Smooth muscle cell (in vitro differentiated cells): ENCODE measurements around the gene NLRC5. TPM values are rescaled to one million over a fixed set of nuclear protein-coding genes. Genes with fewer than 3 reads are reported as not detected.

Experiments
- DNase-seq: peaks from one replicate; lab custom pipeline; 2025; ENCODE audit not compliant: unreplicated experiment; lab: John Stamatoyannopoulos, UW
- H2AFZ ChIP-seq: fragments of 200-600 bp; sonication (generic); 2 replicates; pipeline ENCODE4 v1.6.0; 2016; ENCODE audit warnings: antibody characterized with exemption, low read depth, mild to moderate bottlenecking
- H3F3A ChIP-seq: fragments of 200-600 bp; sonication (generic); 2 replicates; pipeline ENCODE4 v1.6.0; 2017; ENCODE audit warnings: antibody characterized with exemption, low read depth
- H3K27ac ChIP-seq: fragments of 200-600 bp; sonication (generic); 2 replicates; pipeline ENCODE4 v1.5.1; 2016; ENCODE audit warnings: low read depth, mild to moderate bottlenecking
- H3K27me3 ChIP-seq: fragments of 200-600 bp; sonication (generic); 2 replicates; pipeline ENCODE4 v1.6.1; 2016; ENCODE audit warnings: low read depth, mild to moderate bottlenecking
- H3K36me3 ChIP-seq: fragments of 200-600 bp; sonication (generic); 2 replicates; pipeline ENCODE4 v1.5.1; 2016; ENCODE audit warnings: low read depth
- H3K4me1 ChIP-seq: fragments of 200-600 bp; sonication (generic); 2 replicates; pipeline ENCODE4 v1.5.1; 2016; ENCODE audit warnings: low read depth
- H3K4me2 ChIP-seq: fragments of 200-600 bp; sonication (generic); 2 replicates; pipeline ENCODE4 v1.6.0; 2016; ENCODE audit warnings: mild to moderate bottlenecking
- H3K4me3 ChIP-seq: fragments of 200-600 bp; sonication (generic); 2 replicates; pipeline ENCODE4 v1.5.1; 2016; ENCODE audit warnings: mild to moderate bottlenecking
- H3K79me2 ChIP-seq: fragments of 200-600 bp; sonication (generic); 2 replicates; pipeline ENCODE4 v1.6.0; 2016; ENCODE audit warnings: low read depth, mild to moderate bottlenecking
- H3K9ac ChIP-seq: fragments of 200-600 bp; sonication (generic); 2 replicates; pipeline ENCODE4 v1.6.0; 2016; ENCODE audit warnings: low read depth
- H3K9me3 ChIP-seq: fragments of 200-600 bp; sonication (generic); replicated peaks from 2 replicates; pipeline ENCODE4 v1.5.1; 2016; ENCODE audit warnings: low read depth
- H4K20me1 ChIP-seq: fragments of 200-600 bp; sonication (generic); 2 replicates; pipeline ENCODE4 v1.6.0; 2016; ENCODE audit warnings: low read depth
- CTCF ChIP-seq: fragments of 200-600 bp; sonication (generic); IDR thresholded peaks from 2 replicates; pipeline ENCODE4 v1.5.1; 2017; ENCODE audit warnings: borderline replicate concordance, mild to moderate bottlenecking, antibody characterized with exemption; ENCODE audit not compliant: insufficient read depth, poor library complexity, severe bottlenecking
- WGBS: methylation state at CpG from one replicate; pipeline ENCODE4 v1.1.7; 2016; ENCODE audit warnings: low lambda C conversion rate; 5-methylcytosine and 5-hydroxymethylcytosine counted together
- polyA plus RNA-seq: library from polyadenylated mRNA; unstranded; fragments of >200 nt; fragmentation: Nextera tagmentation; extraction: Ambion mirVana; gene quantifications from 2 replicates; pipeline ENCODE4 v1.2.1, GENCODE V29; 2016
- total RNA-seq: library from RNA; depleted of rRNA; stranded (reverse); fragments of >200 nt; gene quantifications from 2 replicates; pipeline ENCODE4 v1.2.3, GENCODE V29; 2014

NLRC5 gene
- total and polyA plus RNA-seq, 2 experiments from 2014 or later: 4.2 to 21.4 TPM

- H3K9me3 ChIP-seq: no peaks in the 10 kb centered on the region
- no peaks in the 10 kb centered on the region for H3K27me3 ChIP-seq
- no peaks in the 10 kb centered on the region for H3K4me1 ChIP-seq
- H4K20me1 ChIP-seq: no peaks in the 10 kb centered on the region
- H3K79me2 ChIP-seq: no peaks in the 10 kb centered on the region
- H2AFZ ChIP-seq: no peak overlapping the region
- no peaks in the 10 kb centered on the region for H3F3A ChIP-seq
- no peak overlapping the region for H3K9ac ChIP-seq
- no peak for DNase-seq
- no peak overlapping the region for H3K4me3 ChIP-seq
- no peak overlapping the region for H3K27ac ChIP-seq
- H3K36me3 ChIP-seq: no peaks in the 10 kb centered on the region
- WGBS: 94% methylated on average over 7 of the region's 7 CpGs
- no peak for TF ChIP-seq CTCF
- H3K4me2 ChIP-seq: no peak overlapping the region
These were observed 134.0 kb downstream of the NLRC5 start for GRCh38 chr16:57123216-57123973.

- Histone ChIP-seq H3K4me3 (no peak overlapping the region), H3K27me3 (no peaks in the 10 kb centered on the region), H3K9ac (no peak overlapping the region), H3K9me3 (no peaks in the 10 kb centered on the region), H4K20me1 (no peaks in the 10 kb centered on the region), H3K79me2 (no peaks in the 10 kb centered on the region), H3K4me2 (no peak overlapping the region), H3K4me1 (no peaks in the 10 kb centered on the region), H3F3A (no peaks in the 10 kb centered on the region), H3K36me3 (no peaks in the 10 kb centered on the region), H3K27ac (no peak overlapping the region), H2AFZ (no peak overlapping the region)
- 92% methylated on average over 9 of the region's 11 CpGs for WGBS
- no peak for TF ChIP-seq CTCF
- no peak for DNase-seq
These were observed 134.8 kb downstream of the NLRC5 start for GRCh38 chr16:57123974-57124674.

GRCh38 chr16:57125376-57125775 is 136.0 kb downstream of the NLRC5 start:
- no peaks in the 10 kb centered on the region for H3K4me1 ChIP-seq
- DNase-seq: no peak
- no peaks in the 10 kb centered on the region for H3K9me3 ChIP-seq
- no peak overlapping the region for H2AFZ ChIP-seq
- H4K20me1 ChIP-seq: no peaks in the 10 kb centered on the region
- H3K4me2 ChIP-seq: no peak overlapping the region
- 98% methylated on average over 4 of the region's 4 CpGs for WGBS
- no peaks in the 10 kb centered on the region for H3F3A ChIP-seq
- no peak overlapping the region for H3K4me3 ChIP-seq
- H3K36me3 ChIP-seq: no peaks in the 10 kb centered on the region
- no peak for TF ChIP-seq CTCF
- no peaks in the 10 kb centered on the region for H3K27me3 ChIP-seq
- no peaks in the 10 kb centered on the region for H3K79me2 ChIP-seq
- no peak overlapping the region for H3K9ac ChIP-seq
- no peak overlapping the region for H3K27ac ChIP-seq
